H1 (cell line): ENCODE data around the gene RALGAPA2. TPM values are rescaled to one million over a fixed set of nuclear protein-coding genes. Genes with fewer than 3 reads are reported as not detected.

ENCODE experiments used
- CTCF ChIA-PET: fragments of 300-600 bp; sonication (Branson Sonifier 250); formaldehyde crosslinking; loops from one replicate; lab custom pipeline; 2021; ENCODE audit not compliant: partially characterized antibody; lab: Charles Lee
- POLR2A ChIA-PET: fragments of 300-600 bp; sonication (Branson Sonifier 250); formaldehyde crosslinking; loops from one replicate; lab custom pipeline; 2021; ENCODE audit warnings: inconsistent platforms; ENCODE audit not compliant: partially characterized antibody; lab: Charles Lee
- DNase-seq, 2 experiments: peaks; one replicate each; pipeline versions ENCODE4 v3.0.0 to v3.0.0-alpha.2; 2010 to 2022; ENCODE audit warnings: low spot score in 2 of 2, low read depth in 1 of 2, mixed read lengths in 1 of 2
- FAIRE-seq: peaks from 2 replicates; lab custom pipeline; 2011; peaks lifted over from hg19 to GRCh38; lab: Jason Lieb, UNC
- H2AFZ ChIP-seq: 2 replicates; pipeline ENCODE4 v1.8.1; 2012; ENCODE audit warnings: low read length, inconsistent platforms
- H2AK5ac ChIP-seq: 2 replicates; pipeline ENCODE4 v1.6.1; 2013; ENCODE audit warnings: low read depth, low read length
- H2BK120ac ChIP-seq: replicated peaks from 2 replicates; pipeline ENCODE3; 2013; ENCODE audit warnings: low read depth, low read length, inconsistent platforms
- H2BK12ac ChIP-seq: 2 replicates; pipeline ENCODE4 v1.6.1; 2013; ENCODE audit warnings: low read depth, low read length
- H2BK15ac ChIP-seq: 2 replicates; pipeline ENCODE4 v1.6.1; 2013; ENCODE audit warnings: low read length
- H2BK20ac ChIP-seq: 2 replicates; pipeline ENCODE4 v1.6.1; 2013; ENCODE audit warnings: low read length
- H2BK5ac ChIP-seq: 2 replicates; pipeline ENCODE4 v1.6.1; 2013; ENCODE audit warnings: low read depth, low read length
- H3K14ac ChIP-seq: 2 replicates; pipeline ENCODE4 v1.6.1; 2013; ENCODE audit warnings: inconsistent platforms; ENCODE audit not compliant: insufficient read length
- H3K18ac ChIP-seq: 2 replicates; pipeline ENCODE4 v1.6.1; 2013; ENCODE audit warnings: low read length; ENCODE audit errors: extremely low read depth
- H3K23ac ChIP-seq: 2 replicates; pipeline ENCODE4 v1.6.1; 2013; ENCODE audit warnings: inconsistent platforms; ENCODE audit not compliant: insufficient read length
- H3K23me2 ChIP-seq: 2 replicates; pipeline ENCODE4 v1.6.1; 2013; ENCODE audit warnings: low read depth, low read length
- H3K27ac ChIP-seq: 2 replicates; pipeline ENCODE4 v1.6.1; 2011; ENCODE audit warnings: low read depth, low read length, inconsistent platforms
- H3K27me3 ChIP-seq, 4 experiments: replicated peaks in 1 of 4; 1 replicate in 1 of 4; 2 replicates in 3 of 4; pipeline versions ENCODE4 v1.6.1 to v1.8.1; 2011 to 2013; ENCODE audit warnings: low read length in 3 of 4, mild to moderate bottlenecking in 3 of 4, inconsistent platforms in 2 of 4, mixed read lengths in 2 of 4, moderate library complexity in 1 of 4; ENCODE audit not compliant: control insufficient read depth in 3 of 4, insufficient read depth in 3 of 4; ENCODE audit errors: extremely low read depth in 1 of 4
- H3K36me3 ChIP-seq, 4 experiments: 2 replicates each; pipeline versions ENCODE4 v1.6.1 to v1.8.1; 2011 to 2013; ENCODE audit warnings: mild to moderate bottlenecking in 4 of 4, low read length in 3 of 4, moderate library complexity in 2 of 4, control low read depth in 1 of 4, inconsistent platforms in 1 of 4; ENCODE audit not compliant: insufficient read depth in 4 of 4, control insufficient read depth in 2 of 4
- H3K4ac ChIP-seq: replicated peaks from 2 replicates; pipeline ENCODE3; 2013; ENCODE audit warnings: low read length, low read depth, mixed read lengths, inconsistent platforms; ENCODE audit not compliant: insufficient read length
- H3K4me1 ChIP-seq, 4 experiments: replicated peaks in 1 of 4; 1 replicate in 1 of 4; 2 replicates in 3 of 4; pipeline versions ENCODE4 v1.6.1 to v1.8.1; 2011 to 2013; ENCODE audit warnings: low read length in 3 of 4, inconsistent platforms in 2 of 4, mixed read lengths in 1 of 4; ENCODE audit not compliant: insufficient read depth in 4 of 4, control insufficient read depth in 3 of 4
- H3K4me2 ChIP-seq, 2 experiments: 2 replicates each; pipeline versions ENCODE4 v1.6.1 to v1.8.1; 2011 to 2013; ENCODE audit warnings: low read depth in 2 of 2, low read length in 2 of 2, control low read depth in 1 of 2, inconsistent platforms in 1 of 2, mild to moderate bottlenecking in 1 of 2; ENCODE audit not compliant: insufficient read depth in 1 of 2
- H3K4me3 ChIP-seq, 4 experiments: fragments of 200-600, 300-600 bp in 1 of 4; sonication (generic), shearing (Covaris generic), sonication (Bioruptor Twin) in 1 of 4; 2 replicates each; pipeline versions ENCODE4 v1.5.1 to v1.8.1; 2011 to 2016; ENCODE audit warnings: low read length in 4 of 4, low read depth in 3 of 4, control low read depth in 2 of 4, inconsistent platforms in 2 of 4, mild to moderate bottlenecking in 2 of 4, mixed read lengths in 1 of 4, moderate library complexity in 1 of 4; ENCODE audit not compliant: insufficient read depth in 2 of 4; ENCODE audit errors: extremely low read depth in 1 of 4
- H3K56ac ChIP-seq: replicated peaks from 2 replicates; pipeline ENCODE3; 2013; ENCODE audit warnings: low read depth, mild to moderate bottlenecking, mixed read lengths, low read length, inconsistent platforms; ENCODE audit not compliant: insufficient read length
- H3K79me1 ChIP-seq: 2 replicates; pipeline ENCODE4 v1.6.1; 2013; ENCODE audit warnings: low read depth, low read length, control low read depth
- H3K79me2 ChIP-seq, 2 experiments: 2 replicates each; pipeline versions ENCODE4 v1.6.1 to v1.8.1; 2012 to 2013; ENCODE audit warnings: low read length in 2 of 2, mild to moderate bottlenecking in 2 of 2, inconsistent platforms in 1 of 2; ENCODE audit not compliant: insufficient read depth in 2 of 2, control insufficient read depth in 1 of 2
- H3K9ac ChIP-seq, 4 experiments: replicated peaks in 1 of 4; 1 replicate in 1 of 4; 2 replicates in 3 of 4; pipeline versions ENCODE4 v1.6.1 to v1.8.1; 2011 to 2013; ENCODE audit warnings: low read depth in 3 of 4, low read length in 3 of 4, control low read depth in 2 of 4, mild to moderate bottlenecking in 2 of 4, moderate library complexity in 2 of 4, inconsistent platforms in 1 of 4; ENCODE audit errors: extremely low read depth in 1 of 4
- H3K9me3 ChIP-seq, 2 experiments: 2 replicates each; pipeline versions ENCODE4 v1.6.1 to v1.8.1; 2012 to 2013; ENCODE audit warnings: mild to moderate bottlenecking in 2 of 2, moderate library complexity in 2 of 2, control low read depth in 1 of 2, inconsistent platforms in 1 of 2, low read depth in 1 of 2, low read length in 1 of 2, mixed read lengths in 1 of 2; ENCODE audit not compliant: insufficient read depth in 2 of 2
- H4K20me1 ChIP-seq, 2 experiments: replicated peaks in 1 of 2; 2 replicates each; pipeline versions ENCODE3 to v1.8.1; 2011 to 2013; ENCODE audit warnings: inconsistent platforms in 2 of 2, low read length in 2 of 2, mild to moderate bottlenecking in 1 of 2; ENCODE audit not compliant: insufficient read depth in 2 of 2, control insufficient read depth in 1 of 2
- H4K5ac ChIP-seq: 2 replicates; pipeline ENCODE4 v1.6.1; 2013; ENCODE audit warnings: low read length, low read depth, mixed read lengths, inconsistent platforms; ENCODE audit not compliant: insufficient read length
- H4K8ac ChIP-seq: 2 replicates; pipeline ENCODE4 v1.8.0; 2013; ENCODE audit warnings: mild to moderate bottlenecking, moderate library complexity, low read length, inconsistent platforms; ENCODE audit not compliant: insufficient read depth; ENCODE audit errors: extremely low read depth
- H4K91ac ChIP-seq: replicated peaks from 2 replicates; pipeline ENCODE3; 2013; ENCODE audit warnings: low read length, mixed read lengths, inconsistent platforms; ENCODE audit not compliant: insufficient read length
- ASH2L ChIP-seq: fragments of 200-600, 300-600 bp; sonication (generic); IDR thresholded peaks from one replicate; pipeline ENCODE4 v1.7.1; 2017; ENCODE audit warnings: low read length
- CHD1 ChIP-seq: IDR thresholded peaks from 2 replicates; pipeline ENCODE4 v1.6.1; 2012; ENCODE audit warnings: low read depth, low read length, improper control_type of control experiment
- CREB1 ChIP-seq: IDR thresholded peaks from 2 replicates; pipeline ENCODE4 v1.6.1; 2012; ENCODE audit warnings: inconsistent platforms
- EGR1 ChIP-seq: IDR thresholded peaks from 2 replicates; pipeline ENCODE4 v1.6.1; 2011; ENCODE audit warnings: low read depth, low read length, borderline replicate concordance
- EZH2 ChIP-seq: fragments of 200-600 bp; sonication (generic); IDR thresholded peaks from 2 replicates; pipeline ENCODE4 v1.7.1; 2012; ENCODE audit warnings: low read depth, mild to moderate bottlenecking, moderate library complexity, low read length, inconsistent platforms; ENCODE audit not compliant: severe bottlenecking
- FOSL1 ChIP-seq: IDR thresholded peaks from 2 replicates; pipeline ENCODE4 v1.6.1; 2011; ENCODE audit warnings: mild to moderate bottlenecking, low read depth, low read length, moderate library complexity; ENCODE audit not compliant: insufficient read depth
- GTF2F1 ChIP-seq: IDR thresholded peaks from 2 replicates; pipeline ENCODE4 v1.6.1; 2012; ENCODE audit warnings: low read depth, low read length, improper control_type of control experiment, borderline replicate concordance
- HDAC6 ChIP-seq: IDR thresholded peaks from one replicate; pipeline ENCODE4 v1.7.1; 2012; ENCODE audit warnings: low read depth, mild to moderate bottlenecking, inconsistent platforms, low read length, moderate library complexity
- MAX ChIP-seq: IDR thresholded peaks from 2 replicates; pipeline ENCODE4 v1.6.1; 2012; ENCODE audit warnings: inconsistent platforms
- NANOG ChIP-seq: IDR thresholded peaks from 2 replicates; pipeline ENCODE4 v1.6.1; 2011; ENCODE audit warnings: low read length, low read depth, mild to moderate bottlenecking, inconsistent platforms; ENCODE audit not compliant: insufficient read depth, poor library complexity, severe bottlenecking
- SIX5 ChIP-seq: IDR thresholded peaks from 2 replicates; pipeline ENCODE4 v1.6.1; 2011; ENCODE audit warnings: mild to moderate bottlenecking, low read depth, low read length
- SP1 ChIP-seq: IDR thresholded peaks from 2 replicates; pipeline ENCODE4 v1.6.1; 2011; ENCODE audit warnings: low read depth, low read length
- SRF ChIP-seq: IDR thresholded peaks from 2 replicates; pipeline ENCODE4 v1.6.1; 2011; ENCODE audit warnings: mild to moderate bottlenecking, low read depth, low read length, moderate library complexity
- TAF7 ChIP-seq: optimal IDR thresholded peaks from 2 replicates; pipeline ENCODE3; 2011; ENCODE audit warnings: low read depth, mild to moderate bottlenecking, inconsistent platforms, low read length, moderate library complexity, borderline replicate concordance
- USF2 ChIP-seq: IDR thresholded peaks from 2 replicates; pipeline ENCODE4 v1.6.1; 2011; ENCODE audit warnings: low read length, improper control_type of control experiment
- ZNF274 ChIP-seq: IDR thresholded peaks from 2 replicates; pipeline ENCODE4 v1.7.0; 2012; ENCODE audit warnings: low read length, borderline replicate concordance; ENCODE audit errors: extremely low read depth
- polyA plus RNA-seq, 7 experiments: library from polyadenylated mRNA; depleted of rRNA in 3 of 7; stranded (reverse) in 5 of 7; unstranded in 2 of 7; fragments of >200 nt in 5 of 7; fragments of 200-250 nt in 2 of 7; gene quantifications; 1 replicate in 5 of 7; 2 replicates in 1 of 7; 4 replicates in 1 of 7; pipeline versions ENCODE4 v1.2.1 to v1.2.3, GENCODE V29; 2011 to 2013; ENCODE audit warnings: missing spikeins in 2 of 7, mixed read lengths in 2 of 7
- total RNA-seq: library from RNA; stranded (reverse); fragmentation: NEBNext Ultra II Directional; extraction: Animal tissue kit (Norgen Biotek cat#: 25700); gene quantifications from 2 replicates; pipeline ENCODE4 v1.2.1, GENCODE V29; 2021

The RALGAPA2 gene
- total and polyA plus RNA-seq, 2 of the 8 experiments (the other 6 are each of a cell fraction or from before 2014, with no cell fraction given) = 5.1 to 25.5 TPM

DNA sequence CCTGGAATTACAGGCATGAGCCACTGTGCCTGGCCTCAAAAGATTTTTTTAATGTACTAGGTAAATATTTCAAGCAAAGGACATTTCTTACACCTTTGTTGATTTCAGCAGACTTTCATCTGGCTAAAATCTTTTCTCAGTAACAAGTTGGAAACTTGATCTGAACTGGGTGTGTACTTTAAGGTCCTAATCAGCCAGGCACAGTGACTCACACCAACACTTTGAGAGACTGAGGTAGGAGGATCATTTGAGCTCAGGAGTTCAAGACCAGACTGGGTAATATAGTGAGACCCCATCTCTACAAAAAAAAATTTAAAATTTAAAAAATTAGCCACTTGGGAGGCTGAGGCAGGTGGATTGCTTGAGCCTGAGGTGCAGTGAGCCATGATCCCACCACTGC is 7.0 kb upstream of the RALGAPA2 start:
- no peaks in the 10 kb centered on the region for H3K23me2 ChIP-seq
- no peak overlapping the region for H3K27ac ChIP-seq
- FAIRE-seq (no peak), DNase-seq (no peak)
- CTCF ChIA-PET = no interaction called here
- no peaks in the 10 kb centered on the region for H4K20me1 ChIP-seq
- H2BK12ac ChIP-seq = no peak overlapping the region
- H3K79me2 ChIP-seq = no peaks in the 10 kb centered on the region
- H4K91ac ChIP-seq = no peak overlapping the region
- H2BK20ac ChIP-seq = no peak overlapping the region
- no peaks in the 10 kb centered on the region for H3K27me3 ChIP-seq
- H4K8ac ChIP-seq = no peak overlapping the region
- no peaks in the 10 kb centered on the region for H3K9me3 ChIP-seq
- H2BK5ac ChIP-seq = no peak overlapping the region
- no peak overlapping the region for H3K18ac ChIP-seq
- H3K23ac ChIP-seq = no peak overlapping the region
- H3K56ac ChIP-seq = no peak overlapping the region
- H3K36me3 ChIP-seq = no peaks in the 10 kb centered on the region
- no peak overlapping the region for H3K4ac ChIP-seq
- H2BK15ac ChIP-seq = no peak overlapping the region
- H3K4me1 ChIP-seq = no peaks in the 10 kb centered on the region
- no peak overlapping the region for H2AK5ac ChIP-seq
- H3K79me1 ChIP-seq = no peaks in the 10 kb centered on the region
- no peak overlapping the region for H2AFZ ChIP-seq
- POLR2A ChIA-PET = no interaction called here
- H3K14ac ChIP-seq = no peak overlapping the region
- no peak overlapping the region for H3K4me3 ChIP-seq
- no peak overlapping the region for H4K5ac ChIP-seq
- no peak overlapping the region for H3K9ac ChIP-seq
- H3K4me2 ChIP-seq = no peak overlapping the region
- no peak overlapping the region for H2BK120ac ChIP-seq
- TF ChIP-seq USF2 (no peak), TAF7 (no peak), FOSL1 (no peak), ZNF274 (no peak), CHD1 (no peak), NANOG (no peak), SIX5 (no peak), HDAC6 (no peak), ASH2L (no peak), EZH2 (no peak), GTF2F1 (no peak), MAX (no peak), CREB1 (no peak), EGR1 (no peak), SRF (no peak), SP1 (no peak)
